Activated CD4-positive, alpha-beta T cell treated with anti-CD3 and anti-CD28 coated beads, Interleukin-2, Interleukin-4, amounts not matched to agents 100 ng/mL and 50 ng/mL, durations not matched to agents 16 hours and 8 hours (primary cell): ENCODE results near the gene TNFRSF8.
"Not testable (repeated sequence)": the region's sequence is repeated elsewhere in the genome, so short reads cannot be mapped to it uniquely, and the experiment has no call there.

Experiments
- DNase-seq: peaks from one replicate; pipeline ENCODE4 v3.0.0-alpha.2; 2020; ENCODE audit warnings: low spot score

TNFRSF8 gene

GRCh38 chr1:12038356-12039163, 24.5 kb upstream of the TNFRSF8 start:
- DNase-seq, result no peak

- DNase-seq, result no peak
These were observed 24.0 kb upstream of the TNFRSF8 start for GRCh38 chr1:12039164-12039525.

GRCh38 chr1:12039824-12040456, 23.2 kb upstream of the TNFRSF8 start:
- not testable (repeated sequence) for DNase-seq

- DNase-seq, result peak; percentile 79
These were observed 22.5 kb upstream of the TNFRSF8 start for GRCh38 chr1:12040457-12041051.

GRCh38 chr1:12044187-12044877, 18.8 kb upstream of the TNFRSF8 start:
- peak; percentile 66 for DNase-seq

- no peak for DNase-seq
These were observed 16.4 kb upstream of the TNFRSF8 start for GRCh38 chr1:12046749-12047119.

- peak; percentile 95 for DNase-seq
These were observed 15.8 kb upstream of the TNFRSF8 start for GRCh38 chr1:12047120-12047876.

- DNase-seq, result no peak
These were observed 14.7 kb upstream of the TNFRSF8 start for GRCh38 chr1:12048372-12048771.

GRCh38 chr1:12049616-12050015, 13.5 kb upstream of the TNFRSF8 start:
- no peak for DNase-seq

- no peak for DNase-seq
These were observed 11.7 kb upstream of the TNFRSF8 start for GRCh38 chr1:12051361-12051760.

GRCh38 chr1:12052008-12052573, 11.0 kb upstream of the TNFRSF8 start:
- DNase-seq, result peak; percentile 95

GRCh38 chr1:12052997-12053686, 10.0 kb upstream of the TNFRSF8 start:
- DNase-seq, result no peak

- no peak for DNase-seq
These were observed 9.2 kb upstream of the TNFRSF8 start for GRCh38 chr1:12053752-12054548.

GRCh38 chr1:12055259-12055658, 7.8 kb upstream of the TNFRSF8 start:
- DNase-seq, result no peak

GRCh38 chr1:12056331-12056841, 6.7 kb upstream of the TNFRSF8 start:
- peak; percentile 91 for DNase-seq

- DNase-seq, result peak; percentile 76
These were observed 5.7 kb upstream of the TNFRSF8 start for GRCh38 chr1:12057382-12057781.

- DNase-seq, result no peak
These were observed 5.0 kb upstream of the TNFRSF8 start for GRCh38 chr1:12057940-12058687.

GRCh38 chr1:12059226-12059625, 3.9 kb upstream of the TNFRSF8 start:
- DNase-seq, result no peak
